ENCODE results near the gene PTPN22.

Gene PTPN22

GRCh38 chr1:113850127-113850796, 21.2 kb downstream of the PTPN22 start:
- Histone ChIP-seq H3K4me1 (ENCODE audit: insufficient read depth, low read length, poor library complexity, severe bottlenecking) (peaks cover 14% of the 10 kb centered on the region), H4K20me1 (ENCODE audit: insufficient read depth, low read length, poor library complexity, severe bottlenecking) (no peaks in the 10 kb centered on the region), H3K9me3 (ENCODE audit: insufficient read depth, low read depth, low read length) (no peaks in the 10 kb centered on the region), H3K9me2 (replicated peaks; ENCODE audit: low read depth, low read length) (no peaks in the 10 kb centered on the region), H3K27me3 (ENCODE audit: insufficient read depth, low read length, poor library complexity, severe bottlenecking) (no peaks in the 10 kb centered on the region), H3K4me2 (ENCODE audit: low read depth, low read length, poor library complexity, severe bottlenecking) (peak overlapping the region; percentile 26), H3F3A (ENCODE audit: low read depth) (peaks cover 7% of the 10 kb centered on the region; the same call in 1 of the 2 replicates), H3K79me2 (ENCODE audit: insufficient read depth, low read length) (no peaks in the 10 kb centered on the region), H3K36me3 (ENCODE audit: insufficient read depth, low read length) (peaks cover 30% of the 10 kb centered on the region; the same call in 1 of the 2 replicates), H3K9ac (ENCODE audit: low read depth, low read length, poor library complexity, severe bottlenecking) (no peak overlapping the region), H2AFZ (ENCODE audit: low read length) (no peak overlapping the region), H3K4me3 (ENCODE audit: low read length, poor library complexity, severe bottlenecking) (no peak overlapping the region)
- TF ChIP-seq EZH2phosphoT487 (IDR thresholded peaks at IDR 0.05; ENCODE audit: borderline replicate concordance) (no peak), CTCF (conservative IDR thresholded peaks at IDR 0.05; ENCODE audit: low read length) (no peak)

- Histone ChIP-seq H3K9me3 (ENCODE audit: insufficient read depth, low read depth, low read length) (no peaks in the 10 kb centered on the region), H3K4me1 (ENCODE audit: insufficient read depth, low read length, poor library complexity, severe bottlenecking) (peaks cover 14% of the 10 kb centered on the region), H4K20me1 (ENCODE audit: insufficient read depth, low read length, poor library complexity, severe bottlenecking) (no peaks in the 10 kb centered on the region), H3K4me2 (ENCODE audit: low read depth, low read length, poor library complexity, severe bottlenecking) (no peak overlapping the region), H3K9ac (ENCODE audit: low read depth, low read length, poor library complexity, severe bottlenecking) (no peak overlapping the region), H2AFZ (ENCODE audit: low read length) (no peak overlapping the region), H3K79me2 (ENCODE audit: insufficient read depth, low read length) (no peaks in the 10 kb centered on the region), H3K4me3 (ENCODE audit: low read length, poor library complexity, severe bottlenecking) (no peak overlapping the region), H3K27me3 (ENCODE audit: insufficient read depth, low read length, poor library complexity, severe bottlenecking) (no peaks in the 10 kb centered on the region), H3K9me2 (replicated peaks; ENCODE audit: low read depth, low read length) (no peaks in the 10 kb centered on the region), H3F3A (ENCODE audit: low read depth) (peaks cover 7% of the 10 kb centered on the region; the same call in 1 of the 2 replicates), H3K36me3 (ENCODE audit: insufficient read depth, low read length) (peaks cover 22% of the 10 kb centered on the region; the same call in 1 of the 2 replicates)
- TF ChIP-seq CTCF (conservative IDR thresholded peaks at IDR 0.05; ENCODE audit: low read length) (no peak), EZH2phosphoT487 (IDR thresholded peaks at IDR 0.05; ENCODE audit: borderline replicate concordance) (no peak)
Observed at GRCh38 chr1:113849072-113849471, 22.4 kb downstream of the PTPN22 start.

GRCh38 chr1:113846391-113847035, 25.0 kb downstream of the PTPN22 start:
- no peak overlapping the region for H3K4me3 ChIP-seq (ENCODE audit: low read length, poor library complexity, severe bottlenecking)
- H3K4me1 ChIP-seq (ENCODE audit: insufficient read depth, low read length, poor library complexity, severe bottlenecking) = peaks cover 14% of the 10 kb centered on the region
- H3K36me3 ChIP-seq (ENCODE audit: insufficient read depth, low read length) = peaks cover 22% of the 10 kb centered on the region; the same call in 1 of the 2 replicates
- H3K9ac ChIP-seq (ENCODE audit: low read depth, low read length, poor library complexity, severe bottlenecking) = no peak overlapping the region
- no peaks in the 10 kb centered on the region for H3K9me2 ChIP-seq (replicated peaks; ENCODE audit: low read depth, low read length)
- no peaks in the 10 kb centered on the region for H4K20me1 ChIP-seq (ENCODE audit: insufficient read depth, low read length, poor library complexity, severe bottlenecking)
- H3K9me3 ChIP-seq (ENCODE audit: insufficient read depth, low read depth, low read length) = no peaks in the 10 kb centered on the region
- H3K79me2 ChIP-seq (ENCODE audit: insufficient read depth, low read length) = no peaks in the 10 kb centered on the region
- H2AFZ ChIP-seq (ENCODE audit: low read length) = no peak overlapping the region
- no peak overlapping the region for H3K4me2 ChIP-seq (ENCODE audit: low read depth, low read length, poor library complexity, severe bottlenecking)
- no peaks in the 10 kb centered on the region for H3K27me3 ChIP-seq (ENCODE audit: insufficient read depth, low read length, poor library complexity, severe bottlenecking)
- 0 out of 2 replicates have a peak, but pooled peaks cover 7% of the 10 kb centered on the region for H3F3A ChIP-seq (ENCODE audit: low read depth)
- no peak for TF ChIP-seq CTCF (conservative IDR thresholded peaks at IDR 0.05; ENCODE audit: low read length)
- TF ChIP-seq EZH2phosphoT487 (IDR thresholded peaks at IDR 0.05; ENCODE audit: borderline replicate concordance) = no peak
